ENCODE measurements around the gene FNDC7. TPM values are rescaled to one million over a fixed set of nuclear protein-coding genes. Genes with fewer than 3 reads are reported as not detected.

FNDC7 gene, protein sequence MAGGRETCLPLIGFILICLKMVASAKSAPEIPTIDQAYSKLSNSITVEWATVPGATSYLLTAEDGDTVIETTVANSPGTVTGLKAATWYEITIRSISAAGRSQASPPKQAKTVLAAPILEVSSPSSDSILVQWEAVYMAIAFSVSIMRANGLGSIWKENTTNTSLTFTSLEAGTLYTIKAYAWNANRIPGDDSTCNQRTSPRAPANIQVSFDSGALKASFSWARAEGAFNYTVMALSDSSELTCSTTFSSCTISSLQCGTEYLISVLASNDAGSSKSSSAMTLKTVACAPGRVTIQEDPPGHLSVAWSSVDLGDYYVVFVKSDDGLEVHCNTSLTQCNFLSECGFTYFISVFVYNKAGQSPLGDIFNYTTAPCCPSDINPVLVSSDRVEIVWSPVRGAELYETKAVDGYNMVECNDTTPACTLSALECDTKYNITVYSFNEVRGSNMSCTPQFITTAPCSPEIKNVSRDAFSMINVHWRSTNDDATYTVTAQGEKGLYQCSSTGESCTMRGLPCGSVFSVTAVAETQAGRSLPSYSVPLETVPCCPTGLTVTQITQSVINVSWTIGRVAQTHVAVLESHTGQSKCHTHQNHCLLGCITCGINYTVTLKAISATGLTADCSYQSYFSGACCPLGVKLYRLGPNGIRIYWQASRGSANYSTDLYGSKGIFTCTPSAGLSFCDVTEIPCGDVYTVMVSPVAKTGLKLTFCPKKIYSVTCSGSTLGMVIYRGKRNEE
- not detected for total RNA-seq

DNA sequence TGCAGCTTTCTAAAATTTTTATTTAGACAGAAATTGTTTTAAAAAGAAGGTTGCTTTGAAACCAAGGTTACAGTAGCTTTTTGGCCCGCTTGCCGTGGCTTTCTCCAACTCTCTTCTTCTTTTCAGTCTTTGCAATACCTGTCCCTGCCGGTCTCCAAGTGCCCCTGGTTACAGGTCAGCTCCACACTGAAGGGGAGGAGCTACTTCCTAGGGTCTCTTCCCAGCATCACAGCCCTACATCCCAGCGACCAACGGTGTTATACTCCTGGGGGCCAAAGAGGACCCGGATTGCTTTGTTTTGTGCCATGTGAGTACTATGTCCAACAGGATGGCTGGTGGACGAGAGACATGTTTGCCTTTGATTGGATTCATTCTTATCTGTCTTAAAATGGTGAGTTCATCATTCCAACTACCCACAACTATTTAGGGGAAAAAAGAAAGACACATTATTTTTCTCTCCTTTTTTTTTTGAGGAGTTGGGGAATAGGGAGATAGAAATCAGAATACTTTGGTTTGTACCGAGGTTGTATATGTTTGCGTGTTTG is at the start of gene FNDC7:
FNDC7 (plus strand) TSS at position 303 of the 545 bp plus-strand sequence; CDS start at position 329, 26 bp downstream.

DNA sequence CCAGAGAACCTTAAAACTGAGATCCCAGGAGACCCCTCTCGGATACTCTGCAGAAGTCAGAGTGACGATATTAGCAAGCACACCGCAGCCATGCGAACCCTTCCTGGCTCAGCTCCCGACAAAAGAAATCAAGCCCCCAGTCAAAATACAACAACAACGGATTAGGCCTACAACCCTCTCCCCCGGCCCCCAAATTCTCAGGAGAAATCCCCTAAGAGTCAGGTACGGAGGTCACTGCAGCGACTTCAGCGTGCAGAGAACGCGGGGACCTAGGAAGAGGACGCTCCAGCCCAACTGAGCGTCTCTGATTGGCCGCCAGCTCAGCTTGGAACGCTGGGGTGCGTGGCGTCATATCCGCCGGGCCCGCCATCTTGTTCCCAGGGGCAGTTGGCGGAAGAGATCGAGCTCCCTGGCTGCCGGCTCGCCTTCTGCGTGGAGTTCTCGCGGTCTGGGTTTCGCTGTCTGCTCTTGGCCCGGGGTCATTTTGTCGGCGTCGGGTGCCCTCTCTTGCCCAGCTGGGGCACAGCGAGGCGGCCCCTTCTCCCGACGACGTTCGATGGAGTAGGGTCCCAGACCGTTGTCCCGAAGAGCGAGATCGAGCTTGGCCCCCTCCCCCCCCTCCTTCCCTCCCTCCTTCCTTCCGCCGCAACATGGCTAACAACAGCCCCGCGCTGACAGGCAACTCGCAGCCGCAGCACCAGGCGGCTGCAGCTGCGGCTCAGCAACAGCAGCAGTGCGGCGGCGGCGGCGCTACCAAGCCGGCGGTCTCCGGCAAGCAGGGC is 20.6 kb upstream of the FNDC7 start, which contains the start of gene PRPF38B:
PRPF38B (plus strand) TSS at position 369 of the 782 bp plus-strand sequence; CDS start at position 651, 282 bp downstream.

DNA sequence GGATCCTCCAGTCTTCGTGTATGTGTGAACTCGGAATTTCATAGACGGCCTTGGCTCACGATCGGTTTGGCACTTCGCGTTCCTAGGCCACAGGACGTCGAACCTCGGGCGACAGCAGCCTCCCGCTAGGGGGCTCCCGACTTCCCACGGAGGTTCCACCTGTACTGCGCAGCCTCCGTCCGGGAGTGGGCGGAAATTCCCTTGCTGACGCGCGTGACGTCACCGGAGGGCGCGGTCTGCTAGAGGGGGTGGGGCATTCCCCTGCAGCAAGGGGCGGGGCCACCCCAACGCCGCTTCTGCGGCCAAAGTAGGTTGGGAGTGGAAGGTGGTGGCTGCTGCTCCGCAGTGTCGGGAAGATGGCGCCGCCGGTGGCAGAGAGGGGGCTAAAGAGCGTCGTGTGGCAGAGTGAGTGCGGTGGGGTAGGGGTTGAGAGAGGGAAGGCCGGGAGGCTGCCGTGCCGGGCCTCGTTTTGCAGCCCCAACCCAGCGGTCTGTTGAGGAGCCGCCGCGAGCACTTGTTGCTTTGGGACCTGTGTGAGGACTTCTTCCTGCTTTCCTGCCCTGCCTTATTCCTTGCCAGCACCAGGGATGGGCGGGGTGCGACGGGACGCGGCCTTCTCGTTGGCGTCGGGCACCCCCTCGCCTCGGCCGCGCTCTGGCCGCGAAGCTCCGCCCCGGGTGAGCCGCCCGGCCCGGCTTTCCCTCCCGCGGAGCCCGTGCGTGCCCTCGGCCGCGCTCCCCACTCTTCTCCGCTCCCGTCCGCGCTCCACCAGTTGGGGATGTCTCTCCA is 33.9 kb downstream of the FNDC7 start, which contains the start of gene STXBP3:
STXBP3 (plus strand) TSS at position 293 of the 789 bp plus-strand sequence; CDS start at position 357, 64 bp downstream.

Other genes with a start within 250 kb of the FNDC7 start
- 95.3 TPM for gene EEIG2, start 152.8 kb upstream of the FNDC7 start, total RNA-seq
- gene HENMT1, start 51.8 kb upstream of the FNDC7 start, total RNA-seq: 37.8 TPM
- 18.9 TPM for gene PRPF38B, start 20.6 kb upstream of the FNDC7 start, total RNA-seq
- gene STXBP3, start 33.8 kb downstream of the FNDC7 start, total RNA-seq: 42.0 TPM
- gene AKNAD1, start 144.2 kb downstream of the FNDC7 start, total RNA-seq: 2.8 TPM
- 60.4 TPM for gene GPSM2, start 164.1 kb downstream of the FNDC7 start, total RNA-seq